Effector CD8-positive, alpha-beta T cell (primary cell): ENCODE results near the gene IQGAP1.
"Not testable (repeated sequence)": the region's sequence is repeated elsewhere in the genome, so short reads cannot be mapped to it uniquely, and the experiment has no call there.

Experiments
- DNase-seq: peaks from one replicate; lab custom pipeline; 2025; lab: John Stamatoyannopoulos, UW

Gene IQGAP1

GRCh38 chr15:90411176-90411575 is 23.1 kb downstream of the IQGAP1 start:
- no peak for DNase-seq

DNA sequence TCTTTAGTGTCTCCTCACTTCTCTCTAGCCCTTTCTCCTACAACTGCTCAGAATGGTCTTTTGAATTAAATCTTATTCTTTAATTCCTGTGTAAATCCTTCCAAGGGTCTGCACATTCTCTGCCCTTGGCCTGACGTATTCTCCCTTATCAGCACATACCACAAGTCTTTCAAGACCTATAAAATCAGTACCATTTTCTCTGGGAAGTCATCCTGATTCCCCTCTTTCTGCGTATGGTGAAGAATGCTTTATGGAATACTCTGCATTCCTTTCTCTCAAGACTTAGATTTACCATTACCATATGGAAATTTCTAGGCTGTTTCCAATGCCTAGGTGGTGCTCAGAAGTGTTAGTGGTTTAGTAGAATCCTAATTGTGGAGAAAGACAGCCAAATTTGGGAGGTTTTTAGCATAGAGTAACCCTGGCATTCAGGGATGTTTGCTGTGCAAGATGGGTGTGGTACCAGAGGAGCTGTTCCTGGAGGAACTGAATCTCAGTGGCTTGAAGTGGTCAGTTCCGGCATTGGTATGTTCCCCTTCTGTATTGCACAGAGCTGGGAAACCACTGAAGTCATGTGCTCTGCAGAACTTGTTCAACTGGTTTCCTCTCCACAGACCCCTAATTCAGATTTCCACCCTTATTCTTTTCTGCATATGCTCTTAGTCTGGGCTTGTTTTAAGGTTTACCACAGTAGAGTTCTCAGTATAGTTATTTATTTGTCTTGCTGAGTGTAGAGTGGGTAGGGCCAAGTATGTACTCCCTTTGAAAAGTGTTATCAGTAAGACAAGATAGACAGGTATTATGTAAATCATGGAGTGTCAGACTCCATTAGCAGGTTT is 24.5 kb downstream of the IQGAP1 start:
- no peak for DNase-seq

DNA sequence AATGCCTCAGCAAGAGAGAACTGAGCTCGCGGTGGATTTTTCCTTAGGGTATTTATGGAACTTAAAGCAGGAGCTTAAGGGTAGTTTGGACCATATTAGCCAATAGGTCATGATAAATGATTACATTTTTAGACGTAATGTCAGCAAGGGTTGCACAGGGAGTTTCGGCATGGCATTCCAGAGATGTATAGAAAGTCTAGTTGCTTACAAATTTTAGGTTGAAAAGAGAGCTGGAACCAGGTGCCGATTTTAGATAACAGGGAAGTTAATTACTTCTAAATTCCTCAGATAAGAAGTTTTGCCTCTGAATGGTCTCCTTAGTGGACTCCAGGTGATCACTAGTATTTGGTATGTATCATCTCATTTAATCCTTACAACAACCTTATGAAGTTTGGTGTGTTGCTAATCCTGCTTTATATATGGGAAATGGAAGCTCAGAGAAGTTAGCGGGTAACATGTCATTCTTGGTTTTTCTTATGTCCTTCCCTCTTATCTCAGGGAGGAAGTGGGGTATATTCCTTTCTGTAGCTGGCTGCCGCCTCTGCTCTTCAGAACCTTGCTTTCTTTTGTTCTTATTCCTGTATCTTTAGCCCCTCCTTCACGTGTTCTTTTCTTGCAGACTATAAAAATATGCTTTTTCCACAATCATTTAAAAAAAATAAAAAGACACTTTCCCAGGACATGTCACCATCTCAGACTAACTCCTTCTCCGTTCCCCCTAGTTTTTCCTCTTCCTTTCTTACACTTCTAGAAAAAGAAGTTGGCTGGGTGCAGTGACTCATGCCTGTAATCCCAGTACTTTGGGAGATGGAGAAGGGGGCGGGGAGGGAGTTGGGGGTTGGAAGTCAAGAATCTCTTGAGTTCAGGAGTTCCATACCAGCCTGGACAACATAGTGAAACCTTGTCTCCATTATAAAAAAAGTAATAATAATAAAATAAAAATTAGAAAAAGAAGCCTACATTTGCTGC is 25.7 kb downstream of the IQGAP1 start:
- DNase-seq = no peak

DNA sequence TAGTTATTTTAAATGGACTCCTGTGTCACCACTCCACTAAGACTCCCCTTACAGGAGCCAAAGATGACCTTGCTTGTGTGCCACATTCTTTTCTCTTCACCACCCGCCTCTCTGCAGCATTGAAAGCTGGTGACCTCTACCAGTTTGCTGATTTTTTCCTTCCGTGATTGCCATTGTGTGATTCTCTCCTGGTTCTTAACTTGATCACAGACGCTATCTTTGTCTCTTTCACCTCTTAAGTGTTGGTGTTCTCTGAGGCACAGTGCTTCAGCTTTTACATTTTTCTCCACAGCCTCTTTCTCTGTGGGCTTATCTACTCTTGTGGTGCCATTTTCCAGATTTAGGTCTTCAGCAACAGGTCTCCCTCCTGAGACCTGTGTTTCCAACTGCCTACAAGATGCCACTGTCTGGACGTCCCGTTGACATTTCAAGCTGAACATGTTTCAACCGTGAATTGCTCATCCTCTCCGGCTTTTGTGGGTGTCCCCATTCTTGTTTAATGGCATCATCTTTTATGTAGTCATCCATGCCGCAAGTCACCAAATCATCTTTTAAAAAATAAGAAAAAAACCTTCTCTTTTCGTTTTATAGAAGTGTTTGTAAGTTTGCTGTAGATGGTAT is 26.5 kb downstream of the IQGAP1 start:
- DNase-seq = no peak

- not testable (repeated sequence) for DNase-seq
Measured at GRCh38 chr15:90416052-90416451, 28.0 kb downstream of the IQGAP1 start.

- no peak for DNase-seq
Measured at GRCh38 chr15:90418627-90419026, 30.6 kb downstream of the IQGAP1 start.

DNA sequence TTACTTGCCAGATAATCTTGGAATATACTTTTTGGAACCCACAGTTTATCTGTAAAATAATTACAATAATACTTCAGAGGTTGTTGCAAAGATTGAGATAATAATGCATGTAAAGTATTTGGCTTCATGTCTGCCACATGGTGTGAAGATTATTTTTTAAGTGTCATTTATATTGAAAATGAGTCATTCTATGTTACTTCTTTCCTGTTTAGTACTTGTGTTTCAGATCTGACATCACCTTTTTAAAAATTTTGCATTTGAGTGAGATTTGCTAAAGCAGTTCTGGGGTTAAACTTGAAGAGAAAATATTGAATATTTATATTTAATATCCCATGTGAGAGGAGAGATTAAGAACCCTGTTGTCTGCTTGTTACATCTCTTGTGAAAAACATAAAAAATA is 31.2 kb downstream of the IQGAP1 start:
- no peak for DNase-seq

DNA sequence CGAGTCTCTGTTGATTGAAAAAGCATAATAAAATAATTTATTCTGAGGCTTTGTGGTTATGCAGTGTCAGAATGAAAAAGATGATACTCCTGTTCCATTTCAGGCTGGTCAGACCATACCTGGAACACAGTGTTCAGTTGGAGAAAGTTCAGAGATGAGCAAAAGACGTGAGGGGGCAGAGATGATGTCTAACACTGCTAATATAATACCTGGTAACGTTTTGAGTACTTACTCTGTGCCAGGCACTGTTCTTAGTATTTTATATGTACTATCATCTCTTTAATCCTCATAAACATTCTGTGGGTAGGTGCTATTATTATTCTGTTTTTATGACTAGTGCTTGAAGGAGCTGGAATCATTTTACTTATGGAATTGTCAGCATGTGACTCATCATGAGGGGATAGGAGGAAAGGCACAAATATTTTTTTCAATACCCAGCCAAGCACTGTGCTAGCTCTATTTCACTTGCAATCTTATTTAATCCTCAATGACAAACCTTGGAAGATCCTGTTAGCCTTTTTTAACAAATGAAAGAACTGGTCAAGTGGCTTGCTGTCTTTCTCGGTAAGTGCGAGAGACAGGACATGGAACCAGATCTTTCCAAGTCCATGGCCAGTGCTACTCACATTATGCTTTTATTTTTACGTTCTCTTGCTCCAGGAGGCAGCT is 31.8 kb downstream of the IQGAP1 start:
- DNase-seq = no peak

- DNase-seq = no peak
Measured at GRCh38 chr15:90420451-90420850, 32.4 kb downstream of the IQGAP1 start.

DNA sequence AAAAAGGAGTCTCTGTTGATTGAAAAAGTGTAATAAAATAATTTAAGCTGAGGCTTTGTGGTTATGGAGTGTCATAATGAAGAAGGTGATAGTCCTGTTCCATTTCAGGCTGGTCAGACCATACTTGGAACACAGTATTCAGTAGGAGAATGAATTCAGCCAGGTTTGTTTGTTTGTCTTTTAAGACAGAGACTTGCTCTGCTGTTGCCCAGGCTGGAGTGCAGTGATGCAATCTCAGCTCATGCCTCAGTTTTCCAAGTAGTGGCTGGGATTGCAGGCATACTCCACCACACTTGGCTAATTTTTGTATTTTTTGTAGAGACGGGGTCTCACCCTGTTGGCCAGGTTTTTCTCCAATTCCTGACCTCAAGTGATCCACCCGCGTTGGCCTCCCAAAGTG is 33.5 kb downstream of the IQGAP1 start:
- no peak for DNase-seq

- no peak for DNase-seq
Measured at GRCh38 chr15:90422043-90422442, 34.0 kb downstream of the IQGAP1 start.

GRCh38 chr15:90422936-90423335 is 34.9 kb downstream of the IQGAP1 start:
- DNase-seq = no peak

- DNase-seq = no peak
Measured at GRCh38 chr15:90423801-90424319, 35.8 kb downstream of the IQGAP1 start.

- no peak for DNase-seq
Measured at GRCh38 chr15:90425726-90426346, 37.8 kb downstream of the IQGAP1 start.

- no peak for DNase-seq
Measured at GRCh38 chr15:90427185-90427584, 39.1 kb downstream of the IQGAP1 start.

DNA sequence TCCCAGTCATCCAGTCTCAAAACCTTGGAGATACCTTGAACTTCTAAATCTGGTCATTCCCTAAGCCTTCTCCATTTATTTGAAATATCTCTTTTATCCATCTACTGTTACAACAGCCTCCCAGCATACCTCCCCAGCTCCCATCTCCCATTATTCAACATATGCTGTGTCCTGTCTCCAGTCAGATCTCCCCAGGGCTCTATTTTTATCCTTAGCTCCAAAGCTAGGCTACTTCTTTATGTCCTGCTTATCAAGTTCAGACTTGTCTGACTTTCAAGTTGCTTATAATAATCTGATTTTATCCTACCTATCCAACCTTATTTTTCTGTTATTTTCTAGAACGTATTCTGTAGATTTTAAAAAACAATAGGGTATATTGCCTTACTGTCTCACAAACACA is 44.2 kb downstream of the IQGAP1 start:
- no peak for DNase-seq

- no peak for DNase-seq
Measured at GRCh38 chr15:90435652-90436337, 47.8 kb downstream of the IQGAP1 start.

DNA sequence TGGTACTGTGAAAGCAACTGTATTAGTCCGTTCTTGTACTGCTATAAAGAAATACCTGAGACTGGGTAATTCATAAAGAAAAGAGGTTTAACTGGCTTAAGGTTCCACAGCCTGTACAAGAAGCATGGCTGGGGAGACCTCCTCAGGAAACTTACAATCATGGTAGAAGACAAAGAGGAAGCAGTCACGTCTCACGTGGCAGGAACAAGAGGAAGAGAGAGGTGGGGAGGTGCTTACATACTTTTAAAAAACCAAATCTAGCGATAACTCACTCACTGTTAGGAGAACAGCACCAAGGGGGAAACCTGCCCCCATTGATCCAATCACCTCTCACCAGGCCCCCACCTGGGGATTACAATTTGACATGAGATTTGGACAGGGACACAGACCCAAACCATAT is 48.9 kb downstream of the IQGAP1 start:
- DNase-seq = no peak

- no peak for DNase-seq
Measured at GRCh38 chr15:90437516-90437915, 49.5 kb downstream of the IQGAP1 start.

GRCh38 chr15:90439946-90440345 is 51.9 kb downstream of the IQGAP1 start:
- no peak for DNase-seq

DNA sequence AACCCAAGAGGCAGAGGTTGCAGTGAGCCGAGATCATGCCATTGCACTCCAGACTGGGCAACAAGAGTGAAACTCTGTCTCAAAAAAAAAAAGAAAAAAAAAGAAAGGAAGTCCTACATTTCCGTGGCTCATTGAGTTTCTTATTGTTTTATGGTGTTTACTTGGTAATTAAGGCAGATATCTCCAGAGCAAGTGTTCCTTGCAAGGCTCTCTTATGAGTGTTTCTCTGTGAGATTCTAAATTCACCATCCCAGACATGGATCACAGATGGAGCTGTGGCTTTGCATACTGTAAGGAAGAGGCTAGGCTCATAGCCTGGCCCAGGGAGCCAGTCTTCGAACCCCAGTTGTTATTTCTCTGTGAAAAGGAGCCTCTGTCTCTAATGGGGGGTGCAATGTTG is 53.0 kb downstream of the IQGAP1 start:
- DNase-seq = no peak
